ENCODE measurements around the gene MSGN1.
"Not testable (repeated sequence)": the region's sequence is repeated elsewhere in the genome, so short reads cannot be mapped to it uniquely, and the experiment has no call there.

Gene MSGN1

DNA sequence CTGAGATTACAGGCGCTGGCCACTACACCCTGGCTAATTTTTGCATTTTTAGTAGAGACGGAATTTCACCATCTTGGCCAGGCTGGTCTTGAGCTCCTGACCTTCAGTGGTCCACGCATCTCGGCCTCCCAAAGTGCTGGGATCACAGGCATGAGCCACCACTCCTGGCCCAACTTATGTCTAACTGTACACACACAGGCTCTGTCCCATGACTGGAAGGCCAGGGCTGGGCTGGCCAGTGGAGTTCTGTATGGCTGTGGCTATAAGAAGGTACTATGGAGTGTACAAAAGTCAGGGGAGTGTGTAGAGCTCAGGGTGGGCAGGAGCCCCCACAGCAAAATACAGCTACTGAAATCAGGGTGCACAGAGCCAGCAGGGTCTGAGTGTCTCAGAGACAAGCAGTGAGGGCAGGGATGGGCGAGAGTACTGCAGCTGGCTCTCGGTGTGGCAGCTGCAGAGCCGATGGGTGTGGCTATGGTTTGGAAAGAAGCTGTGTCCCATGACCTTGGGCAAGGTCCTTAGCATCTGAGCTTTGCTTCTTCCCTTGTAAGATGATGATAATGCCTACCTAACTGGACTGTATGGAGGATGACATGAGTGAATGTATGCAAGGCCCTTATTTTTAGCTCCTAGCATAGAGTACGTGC, 10.4 kb upstream of the MSGN1 start:
- DNase-seq (ENCODE audit: low spot score): no peak

DNA sequence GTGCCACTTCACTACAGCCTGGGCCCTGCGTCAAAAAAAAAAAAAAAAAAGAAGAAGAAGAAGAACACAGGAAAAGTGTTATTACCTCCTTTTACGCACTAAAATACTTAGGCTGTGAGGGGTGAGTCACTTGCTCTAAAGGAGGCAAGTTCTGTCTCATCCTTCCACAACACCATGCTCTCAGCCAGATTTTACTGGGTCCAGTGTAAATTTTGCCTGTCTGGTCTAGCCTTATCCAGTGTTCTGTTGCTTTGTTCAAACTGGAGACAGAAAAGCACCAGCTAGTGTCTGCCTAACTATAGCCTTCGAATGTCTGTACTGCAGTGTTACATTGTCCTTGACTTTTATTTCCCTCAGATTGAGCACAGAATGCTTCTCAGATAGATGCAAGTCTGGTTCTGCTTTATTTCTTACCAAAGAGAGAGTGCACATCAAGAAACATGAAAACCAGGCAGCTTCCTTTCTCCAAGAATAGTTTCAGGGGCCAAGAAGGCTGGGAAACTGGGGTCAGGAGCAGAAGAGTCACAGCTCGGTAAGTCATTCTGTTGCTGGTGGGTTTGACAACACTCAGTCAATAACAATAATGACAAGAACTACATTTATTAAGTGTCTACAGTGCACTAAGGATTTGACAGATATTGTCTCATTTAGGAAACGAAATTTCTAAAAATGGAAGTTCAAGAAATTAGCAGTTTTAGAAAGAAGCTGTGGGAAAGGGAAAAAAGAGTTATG, 3.1 kb upstream of the MSGN1 start:
- DNase-seq (ENCODE audit: low spot score): no peak

- no peak for DNase-seq (ENCODE audit: low spot score)
Observed at GRCh38 chr2:17813742-17814473, 2.4 kb upstream of the MSGN1 start.

DNA sequence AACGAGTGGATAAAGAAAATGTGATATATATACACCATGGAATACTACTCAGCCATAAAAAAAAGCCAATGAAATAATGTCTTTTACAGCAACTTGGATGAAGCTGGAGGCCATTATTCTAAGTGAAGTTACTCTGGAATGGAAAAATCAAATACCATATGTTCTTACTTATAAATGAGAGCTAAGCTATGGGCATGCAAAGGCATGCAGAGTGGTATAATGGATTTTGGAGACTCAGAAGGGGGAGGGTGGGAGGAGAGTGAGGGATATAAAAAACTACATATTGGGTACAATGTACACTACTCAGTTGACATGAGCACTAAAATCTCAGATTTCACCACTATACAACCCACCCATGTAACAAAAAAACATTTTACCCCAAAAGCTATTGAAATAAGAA, 1.7 kb upstream of the MSGN1 start:
- DNase-seq (ENCODE audit: low spot score): no peak

DNA sequence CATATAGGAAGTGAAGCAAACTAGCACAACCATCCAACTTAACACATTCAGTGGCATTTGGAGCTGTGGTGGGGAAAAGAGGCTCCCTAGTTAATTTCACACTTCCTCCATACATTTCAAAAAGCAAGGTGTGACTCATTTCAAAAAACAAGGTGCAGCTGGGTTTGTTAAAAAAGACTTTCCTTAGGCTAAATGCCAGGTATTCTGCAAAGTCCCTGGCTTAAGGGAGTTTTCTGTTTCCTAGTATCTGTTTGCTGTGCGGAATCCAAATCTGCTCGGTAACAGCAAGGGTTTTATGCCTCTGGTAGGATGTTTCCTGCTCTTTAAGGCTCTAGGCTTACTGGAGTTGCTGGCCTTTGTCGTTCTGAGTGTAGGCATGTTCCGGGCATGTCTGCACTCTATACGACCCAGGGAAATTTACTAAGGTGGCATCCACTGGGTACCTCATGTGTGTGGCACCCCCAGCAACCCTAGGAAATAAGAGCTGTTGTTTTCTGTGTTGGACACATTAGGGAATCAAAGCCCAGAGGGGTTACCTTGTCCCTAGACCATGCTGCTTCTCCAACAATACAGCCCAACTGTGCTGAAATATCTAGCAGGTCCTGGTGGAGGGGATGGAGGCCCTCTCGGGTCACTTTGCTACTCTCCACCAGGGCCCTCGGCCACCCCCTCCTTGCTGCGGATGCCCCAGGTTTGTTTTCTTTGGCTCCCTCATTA, 634 bp upstream of the MSGN1 start:
- DNase-seq (ENCODE audit: low spot score): no peak

GRCh38 chr2:17818235-17818815, 2.1 kb downstream of the MSGN1 start:
- no peak for DNase-seq (ENCODE audit: low spot score)

GRCh38 chr2:17821080-17821479, 4.8 kb downstream of the MSGN1 start:
- no peak for DNase-seq (ENCODE audit: low spot score)

- DNase-seq (ENCODE audit: low spot score): no peak
Observed at GRCh38 chr2:17821535-17822444, 5.5 kb downstream of the MSGN1 start.

DNA sequence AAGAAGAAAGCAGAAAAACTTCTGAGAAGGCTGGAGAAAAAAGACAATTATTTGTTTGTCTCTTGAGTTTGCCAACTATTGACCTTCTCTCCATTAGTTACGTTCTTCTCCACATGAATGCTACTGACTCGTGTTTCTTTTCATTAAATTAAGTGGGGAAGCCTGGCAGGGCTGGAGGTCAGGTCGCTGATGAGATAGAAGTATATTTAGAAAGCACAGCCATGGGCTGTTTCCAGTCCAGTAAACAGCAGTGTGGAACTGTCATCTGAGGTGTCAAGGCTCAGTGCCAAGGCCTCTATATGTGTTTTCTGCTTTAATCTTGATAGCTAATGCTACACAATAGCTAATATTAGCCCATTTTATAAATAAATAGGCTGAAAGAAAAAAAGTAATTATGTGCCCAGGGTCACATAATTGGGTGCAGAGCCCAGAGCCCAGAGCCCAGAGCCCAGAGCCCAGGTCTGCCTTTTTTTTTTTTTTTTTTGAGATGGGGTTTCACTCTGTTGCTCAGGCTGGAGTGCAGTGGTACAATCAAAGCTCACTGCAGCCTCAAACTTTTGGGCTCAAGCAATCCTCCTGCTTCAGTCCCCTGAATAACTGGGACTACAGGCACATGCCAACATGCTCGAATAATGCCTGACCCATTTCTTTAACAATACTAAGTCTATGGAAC, 6.3 kb downstream of the MSGN1 start:
- DNase-seq (ENCODE audit: low spot score): no peak

GRCh38 chr2:17823646-17824045, 7.4 kb downstream of the MSGN1 start:
- not testable (repeated sequence) for DNase-seq (ENCODE audit: low spot score)

DNA sequence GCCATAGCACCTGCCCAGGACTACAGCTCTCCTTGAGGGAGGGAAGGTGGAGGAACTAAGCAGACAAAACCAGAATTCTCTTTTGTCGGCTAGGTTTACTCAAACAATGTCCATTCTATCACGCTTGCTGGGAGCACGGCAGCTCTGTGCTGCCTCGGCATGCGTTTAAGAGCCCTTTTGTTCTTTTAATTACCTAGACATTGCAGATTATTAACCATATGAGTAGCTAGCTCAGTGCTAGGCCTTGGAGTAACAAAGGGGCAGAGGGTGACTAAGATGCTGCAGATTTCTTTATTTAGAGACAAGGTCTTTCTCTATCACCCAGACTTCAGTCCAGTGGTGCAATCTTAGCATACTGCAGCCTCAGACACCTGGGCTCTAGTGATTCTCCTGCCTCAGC, 11.1 kb downstream of the MSGN1 start:
- no peak for DNase-seq (ENCODE audit: low spot score)

- no peak for DNase-seq (ENCODE audit: low spot score)
Observed at GRCh38 chr2:17827785-17828184, 11.5 kb downstream of the MSGN1 start.

DNA sequence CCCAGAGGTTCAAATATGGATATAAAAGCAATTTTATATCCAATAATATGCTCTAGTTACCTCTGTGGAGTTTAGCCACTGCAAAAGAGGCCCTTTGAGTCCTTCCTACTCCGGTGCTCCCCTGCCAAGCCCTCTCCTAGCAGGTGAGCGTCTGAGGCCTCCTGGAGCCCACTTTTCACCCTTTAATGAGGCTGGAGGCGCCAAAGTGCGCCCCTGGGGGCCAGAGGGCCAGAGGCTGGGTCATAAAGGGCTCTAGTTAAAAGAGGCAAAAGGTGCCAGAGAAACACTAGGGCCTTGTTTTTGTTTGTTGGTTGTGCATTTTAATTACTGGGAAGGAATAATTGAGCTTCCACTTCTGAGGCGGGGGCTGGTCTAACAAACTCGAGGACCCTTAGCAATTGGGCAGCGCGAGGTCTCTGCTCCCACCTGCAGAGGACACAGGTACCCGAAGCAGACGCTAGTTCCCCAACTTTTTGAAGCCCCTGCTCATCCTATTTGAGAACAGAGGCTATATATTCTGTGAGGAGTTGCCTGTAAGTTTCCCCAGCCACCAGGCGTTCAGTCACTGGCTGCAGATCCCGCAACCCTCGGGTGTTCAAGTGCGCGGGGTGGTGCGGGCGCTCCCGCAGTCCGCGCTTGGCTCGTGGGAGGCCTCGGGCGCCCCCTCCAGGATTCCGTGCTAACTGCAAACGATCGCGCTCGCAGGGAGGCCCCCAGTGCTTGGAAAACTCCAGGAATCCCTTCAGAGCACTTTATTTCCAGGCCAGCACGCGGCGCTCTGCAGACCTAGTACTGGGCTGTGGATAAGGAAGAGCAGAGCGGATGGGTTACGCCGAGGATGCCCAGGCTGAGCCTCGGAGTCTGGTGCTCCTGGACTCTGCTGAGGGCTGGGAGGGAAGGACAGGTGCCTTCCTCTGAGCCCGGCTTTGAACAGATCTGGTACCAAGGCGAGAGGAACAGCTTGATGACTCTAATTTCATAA, 14.1 kb downstream of the MSGN1 start:
- DNase-seq (ENCODE audit: low spot score): no peak

- DNase-seq (ENCODE audit: low spot score): no peak
Observed at GRCh38 chr2:17835516-17835915, 19.3 kb downstream of the MSGN1 start.

DNA sequence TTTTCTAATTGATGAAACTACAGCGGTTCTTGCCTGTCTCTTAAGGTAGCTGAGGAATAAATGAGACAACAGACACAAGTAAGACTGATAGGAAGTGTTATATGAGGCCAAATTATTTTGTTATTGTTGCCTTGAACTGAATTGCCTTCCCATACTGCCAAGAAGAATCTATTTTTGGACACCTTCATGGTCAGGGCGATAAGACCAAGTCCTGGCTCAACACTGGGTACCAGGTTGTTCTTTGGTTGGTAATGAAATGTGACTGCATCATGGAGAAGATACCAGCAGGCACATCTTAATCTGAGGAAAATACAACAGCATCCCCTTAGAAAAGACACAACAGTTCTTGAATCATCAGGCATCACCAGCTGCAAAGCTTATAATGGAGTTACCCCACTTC, 23.7 kb downstream of the MSGN1 start:
- no peak for DNase-seq (ENCODE audit: low spot score)

GRCh38 chr2:17843457-17843856, 27.2 kb downstream of the MSGN1 start:
- no peak for DNase-seq (ENCODE audit: low spot score)

GRCh38 chr2:17845806-17846205, 29.5 kb downstream of the MSGN1 start:
- DNase-seq (ENCODE audit: low spot score): no peak

DNA sequence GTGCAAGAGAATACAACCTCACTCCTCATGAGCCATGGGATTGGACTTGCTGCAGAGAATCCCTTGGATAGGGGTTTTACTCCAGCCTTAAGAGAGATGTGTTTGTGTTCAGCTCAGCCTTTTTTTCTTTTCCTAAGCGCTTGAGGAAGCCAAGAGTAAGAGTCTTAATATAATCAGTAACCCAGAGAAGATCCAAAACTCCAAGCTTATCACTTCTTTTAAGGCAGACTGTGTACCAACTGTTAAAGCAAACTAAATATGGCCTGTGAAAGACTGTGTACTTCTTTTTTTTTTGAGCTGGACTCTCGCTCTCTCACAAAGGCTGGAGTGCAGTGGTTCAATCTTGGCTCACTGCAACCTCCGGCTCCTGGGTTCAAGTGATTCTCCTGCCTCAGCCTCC, 30.4 kb downstream of the MSGN1 start:
- DNase-seq (ENCODE audit: low spot score): no peak

DNA sequence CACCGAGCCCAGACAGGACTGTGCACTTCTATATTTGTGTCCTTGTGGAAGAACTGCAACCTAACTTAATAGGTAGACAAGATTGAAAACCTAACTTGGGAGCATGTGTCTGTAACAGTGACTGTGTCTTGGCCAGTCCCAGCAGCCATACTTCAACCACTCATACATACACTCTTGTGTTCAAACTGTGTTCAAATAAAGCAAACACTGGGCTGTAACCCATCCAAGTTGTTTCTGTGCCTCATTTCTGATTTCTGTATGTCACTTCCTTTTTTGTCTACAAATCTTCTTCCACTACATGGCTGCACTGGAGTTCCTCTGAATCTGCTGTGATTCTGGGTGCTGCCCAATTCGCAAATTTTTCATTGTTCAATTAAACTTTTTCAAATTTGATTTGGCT, 31.0 kb downstream of the MSGN1 start:
- no peak for DNase-seq (ENCODE audit: low spot score)
